ENCODE results near the gene TENT4B. TPM values are rescaled to one million over a fixed set of nuclear protein-coding genes. Genes with fewer than 3 reads are reported as not detected.

Gene TENT4B
- total and polyA plus RNA-seq, 2 experiments from 2014 or later, result 6.2 to 15.0 TPM

DNA sequence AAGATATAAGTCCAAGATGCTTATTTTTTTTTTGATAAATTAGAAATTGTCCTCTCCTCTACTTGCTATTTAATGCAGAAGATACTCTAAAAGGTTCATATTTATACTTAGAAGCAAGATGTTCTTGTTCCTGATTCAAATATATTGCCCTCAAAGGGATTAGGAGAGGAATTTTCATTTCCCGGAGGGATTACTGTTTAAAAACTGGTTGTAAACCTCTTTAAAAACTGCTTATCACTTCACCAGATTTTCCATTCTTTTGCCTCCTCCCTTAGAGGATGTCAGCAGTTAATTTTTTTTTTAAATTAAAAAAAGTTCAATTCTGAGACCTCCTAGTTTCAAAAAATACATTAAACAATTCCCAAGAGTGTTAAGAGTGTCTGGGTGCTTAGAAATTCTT, 2.8 kb downstream of the TENT4B start:
- Histone ChIP-seq H3K4me1 (ENCODE audit: low read depth) (peaks cover 9% of the 10 kb centered on the region), H3K36me3 (no peaks in the 10 kb centered on the region), H3K9me3 (ENCODE audit: low read depth) (no peaks in the 10 kb centered on the region), H3K27me3 (no peaks in the 10 kb centered on the region), H3K27ac (no peak overlapping the region), H3K4me3 (peak overlapping the region; percentile 82)
- TF ChIP-seq, protein P1, sequence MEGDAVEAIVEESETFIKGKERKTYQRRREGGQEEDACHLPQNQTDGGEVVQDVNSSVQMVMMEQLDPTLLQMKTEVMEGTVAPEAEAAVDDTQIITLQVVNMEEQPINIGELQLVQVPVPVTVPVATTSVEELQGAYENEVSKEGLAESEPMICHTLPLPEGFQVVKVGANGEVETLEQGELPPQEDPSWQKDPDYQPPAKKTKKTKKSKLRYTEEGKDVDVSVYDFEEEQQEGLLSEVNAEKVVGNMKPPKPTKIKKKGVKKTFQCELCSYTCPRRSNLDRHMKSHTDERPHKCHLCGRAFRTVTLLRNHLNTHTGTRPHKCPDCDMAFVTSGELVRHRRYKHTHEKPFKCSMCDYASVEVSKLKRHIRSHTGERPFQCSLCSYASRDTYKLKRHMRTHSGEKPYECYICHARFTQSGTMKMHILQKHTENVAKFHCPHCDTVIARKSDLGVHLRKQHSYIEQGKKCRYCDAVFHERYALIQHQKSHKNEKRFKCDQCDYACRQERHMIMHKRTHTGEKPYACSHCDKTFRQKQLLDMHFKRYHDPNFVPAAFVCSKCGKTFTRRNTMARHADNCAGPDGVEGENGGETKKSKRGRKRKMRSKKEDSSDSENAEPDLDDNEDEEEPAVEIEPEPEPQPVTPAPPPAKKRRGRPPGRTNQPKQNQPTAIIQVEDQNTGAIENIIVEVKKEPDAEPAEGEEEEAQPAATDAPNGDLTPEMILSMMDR (IDR thresholded peaks at IDR 0.05; ENCODE audit: low read depth, low read length), result no peak
- DNase-seq (ENCODE audit: low read depth in 1 of 2, low spot score in 1 of 2), result no peak

DNA sequence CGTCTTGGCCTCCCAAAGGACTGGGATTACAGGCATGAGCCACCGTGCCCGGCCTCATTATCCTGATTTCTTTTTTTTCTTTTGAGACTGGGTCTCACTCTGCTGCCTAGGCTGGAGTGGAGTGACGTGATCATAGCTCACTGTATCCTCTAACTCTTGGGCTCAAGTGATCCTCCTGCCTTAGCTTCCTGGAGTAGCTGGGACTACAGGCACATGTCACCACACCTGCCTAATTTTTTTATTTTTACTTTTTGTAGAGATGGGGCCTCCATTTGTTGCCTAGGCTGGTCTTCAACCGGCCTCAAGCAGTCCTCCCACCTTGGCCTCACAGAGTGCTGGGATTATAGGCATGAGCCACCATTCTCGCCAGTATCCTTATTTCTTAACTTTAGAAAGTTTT, 3.5 kb downstream of the TENT4B start:
- H3K4me3 ChIP-seq, result no peak overlapping the region
- no peaks in the 10 kb centered on the region for H3K27me3 ChIP-seq
- no peaks in the 10 kb centered on the region for H3K9me3 ChIP-seq (ENCODE audit: low read depth)
- no peaks in the 10 kb centered on the region for H3K36me3 ChIP-seq
- TF ChIP-seq, protein P1 (IDR thresholded peaks at IDR 0.05; ENCODE audit: low read depth, low read length), result no peak
- H3K4me1 ChIP-seq (ENCODE audit: low read depth), result peaks cover 9% of the 10 kb centered on the region
- DNase-seq (ENCODE audit: low read depth in 1 of 2, low spot score in 1 of 2), result no peak
- H3K27ac ChIP-seq, result no peak overlapping the region

DNA sequence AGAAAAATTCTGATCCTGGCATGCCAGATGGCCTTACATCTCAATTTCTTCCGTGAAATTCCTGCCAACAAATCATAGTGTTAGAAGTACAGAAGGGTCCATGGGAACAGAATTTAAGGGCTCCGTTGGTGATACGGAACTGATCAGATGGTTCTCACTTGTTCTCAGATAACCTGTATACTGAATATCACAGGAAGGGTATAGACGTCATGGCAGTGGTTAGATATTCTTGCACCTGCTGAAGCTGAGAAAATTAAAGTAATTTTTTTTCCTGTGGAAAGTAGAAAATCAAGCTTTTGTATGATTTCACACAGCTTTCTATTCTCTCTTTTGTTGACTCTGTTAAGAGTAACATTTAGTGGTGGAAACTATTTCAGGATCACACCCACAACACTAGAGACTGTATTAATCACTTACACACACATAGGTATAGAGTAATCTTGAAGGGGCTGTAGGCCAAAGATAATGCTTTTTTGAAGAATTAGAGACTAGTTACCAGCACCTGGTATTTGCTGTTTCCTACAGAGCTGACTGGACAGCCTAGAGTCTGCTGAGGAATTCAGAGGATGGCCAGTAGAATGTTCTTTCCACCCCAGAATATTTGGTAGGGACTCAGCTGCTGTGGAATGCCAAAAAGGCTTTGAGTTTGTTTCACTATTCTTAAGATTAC, 7.5 kb downstream of the TENT4B start:
- no peaks in the 10 kb centered on the region for H3K27me3 ChIP-seq
- DNase-seq (ENCODE audit: low read depth in 1 of 2, low spot score in 1 of 2), result peak in 1 of 2 donors; percentile 38
- peaks cover 10% of the 10 kb centered on the region for H3K4me1 ChIP-seq (ENCODE audit: low read depth)
- H3K4me3 ChIP-seq, result no peak overlapping the region
- TF ChIP-seq, protein P1 (IDR thresholded peaks at IDR 0.05; ENCODE audit: low read depth, low read length), result no peak
- H3K9me3 ChIP-seq (ENCODE audit: low read depth), result no peaks in the 10 kb centered on the region
- H3K27ac ChIP-seq, result no peak overlapping the region
- H3K36me3 ChIP-seq, result no peaks in the 10 kb centered on the region

DNA sequence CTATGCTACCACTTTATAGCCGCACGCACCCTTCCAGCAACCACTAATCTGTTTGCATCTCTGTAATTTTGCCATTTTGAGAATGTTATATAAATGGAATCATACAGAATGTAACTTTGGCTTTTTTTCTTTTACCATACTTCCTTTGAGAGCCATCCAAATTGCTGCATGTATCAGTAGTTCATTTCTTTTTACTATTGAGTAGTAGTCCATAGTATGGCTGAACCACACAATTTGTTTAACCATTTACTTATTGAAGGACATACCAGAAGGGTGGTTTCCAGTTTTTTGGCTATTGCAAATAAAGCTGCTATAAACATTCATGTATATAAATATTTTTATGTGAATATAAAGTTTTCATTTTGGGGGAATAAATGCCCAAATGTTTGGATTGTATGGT, 8.8 kb downstream of the TENT4B start:
- no peak for DNase-seq (ENCODE audit: low read depth in 1 of 2, low spot score in 1 of 2)
- H3K4me3 ChIP-seq, result no peak overlapping the region
- TF ChIP-seq, protein P1 (IDR thresholded peaks at IDR 0.05; ENCODE audit: low read depth, low read length), result no peak

DNA sequence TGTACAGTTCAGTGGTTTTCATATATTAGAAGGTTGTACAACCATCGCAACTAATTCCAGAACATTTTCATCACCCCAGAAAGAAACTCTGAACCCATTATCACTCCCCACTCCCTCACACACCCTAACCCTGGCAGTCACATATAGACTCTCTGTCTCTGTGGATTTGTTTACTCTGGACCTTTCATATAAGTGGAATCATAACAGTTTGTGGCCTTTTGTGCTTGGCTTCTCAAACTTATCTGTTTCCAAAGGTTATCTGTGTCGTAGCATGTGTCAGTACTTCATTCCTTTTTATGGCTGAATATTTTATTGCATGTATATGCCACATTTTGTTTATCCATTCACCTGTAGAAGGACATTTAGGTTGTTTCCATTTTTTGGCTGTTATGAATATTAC, 12.4 kb downstream of the TENT4B start:
- Histone ChIP-seq H3K27ac (no peak overlapping the region), H3K27me3 (no peaks in the 10 kb centered on the region), H3K9me3 (ENCODE audit: low read depth) (no peaks in the 10 kb centered on the region), H3K4me3 (no peak overlapping the region), H3K36me3 (no peaks in the 10 kb centered on the region), H3K4me1 (ENCODE audit: low read depth) (peaks cover 19% of the 10 kb centered on the region)
- TF ChIP-seq, protein P1 (IDR thresholded peaks at IDR 0.05; ENCODE audit: low read depth, low read length), result no peak
- no peak for DNase-seq (ENCODE audit: low read depth in 1 of 2, low spot score in 1 of 2)

More for the DNA sequence above, 8.8 kb downstream of the TENT4B start:
- H3K27ac ChIP-seq, result no peak overlapping the region
- H3K9me3 ChIP-seq (ENCODE audit: low read depth), result no peaks in the 10 kb centered on the region
- peaks cover 5% of the 10 kb centered on the region for H3K4me1 ChIP-seq (ENCODE audit: low read depth)
- no peaks in the 10 kb centered on the region for H3K27me3 ChIP-seq
- H3K36me3 ChIP-seq, result no peaks in the 10 kb centered on the region
